Measurements from ENCODE around the gene UBXN11.

Gene UBXN11

GRCh38 chr1:26259005-26259404 is 47.4 kb downstream of the UBXN11 start:
- DNase-seq, result no peak

- DNase-seq, result no peak
These were observed 49.2 kb downstream of the UBXN11 start for GRCh38 chr1:26257222-26257621.

GRCh38 chr1:26254404-26254803 is 52.0 kb downstream of the UBXN11 start:
- no peak for DNase-seq

- DNase-seq, result no peak
These were observed 53.7 kb downstream of the UBXN11 start for GRCh38 chr1:26252718-26253117.

GRCh38 chr1:26239936-26240335 is 66.5 kb downstream of the UBXN11 start:
- DNase-seq, result no peak

GRCh38 chr1:26237230-26237966 is 69.0 kb downstream of the UBXN11 start:
- DNase-seq, result no peak

GRCh38 chr1:26234644-26235370 is 71.6 kb downstream of the UBXN11 start:
- DNase-seq, result no peak

GRCh38 chr1:26233903-26234643 is 72.4 kb downstream of the UBXN11 start, which contains the start of gene CEP85:
Gene CEP85 (plus strand): TSS chr1:26234200. CDS start chr1:26239784, 5,584 bp downstream.
- peak; percentile 85 for DNase-seq
